Hepatocyte (in vitro differentiated cells): Measurements from ENCODE around the gene ZNF354C.

Source experiments
- EZH2 ChIP-seq: fragments of 200-600 bp; sonication (generic); IDR thresholded peaks from 2 replicates; pipeline ENCODE4 v1.6.1; 2016; ENCODE audit warnings: antibody characterized with exemption, mild to moderate bottlenecking, borderline replicate concordance
- TF ChIP-seq, protein P1 (sequence below): fragments of 200-600 bp; sonication (generic); IDR thresholded peaks from 2 replicates; pipeline ENCODE4 v1.5.1; 2016; ENCODE audit warnings: antibody characterized with exemption, mild to moderate bottlenecking; ENCODE audit not compliant: poor library complexity

DNA sequence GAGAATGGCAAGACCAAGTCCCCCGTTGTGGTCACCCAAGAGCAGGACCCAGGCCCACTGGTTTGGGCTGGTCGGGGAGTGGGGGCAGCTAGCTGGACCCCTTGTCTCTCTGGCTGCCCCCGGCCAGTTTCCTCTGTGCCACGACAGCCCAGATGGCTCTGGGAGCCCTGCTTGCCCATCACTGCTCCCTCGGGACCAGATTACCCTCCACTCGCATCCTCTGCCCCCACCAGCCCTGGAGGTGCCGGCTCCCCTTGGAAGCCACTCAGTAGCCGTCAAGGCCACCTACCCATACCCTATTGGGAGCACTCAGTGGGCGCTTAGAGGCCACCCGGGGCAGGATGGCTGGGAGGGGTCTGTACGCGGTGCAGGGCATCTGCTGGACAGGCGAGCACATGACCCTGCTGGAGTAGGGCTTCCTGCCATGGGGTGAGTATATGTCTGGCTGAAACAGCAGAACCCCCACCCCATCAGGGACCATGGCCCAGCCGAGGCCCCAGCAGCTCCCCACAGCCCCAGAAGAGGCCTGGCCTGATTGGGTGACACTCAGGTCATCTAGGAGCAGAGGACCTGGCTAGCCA lies 70.0 kb downstream of the ZNF354C start:
- TF ChIP-seq, protein P1, sequence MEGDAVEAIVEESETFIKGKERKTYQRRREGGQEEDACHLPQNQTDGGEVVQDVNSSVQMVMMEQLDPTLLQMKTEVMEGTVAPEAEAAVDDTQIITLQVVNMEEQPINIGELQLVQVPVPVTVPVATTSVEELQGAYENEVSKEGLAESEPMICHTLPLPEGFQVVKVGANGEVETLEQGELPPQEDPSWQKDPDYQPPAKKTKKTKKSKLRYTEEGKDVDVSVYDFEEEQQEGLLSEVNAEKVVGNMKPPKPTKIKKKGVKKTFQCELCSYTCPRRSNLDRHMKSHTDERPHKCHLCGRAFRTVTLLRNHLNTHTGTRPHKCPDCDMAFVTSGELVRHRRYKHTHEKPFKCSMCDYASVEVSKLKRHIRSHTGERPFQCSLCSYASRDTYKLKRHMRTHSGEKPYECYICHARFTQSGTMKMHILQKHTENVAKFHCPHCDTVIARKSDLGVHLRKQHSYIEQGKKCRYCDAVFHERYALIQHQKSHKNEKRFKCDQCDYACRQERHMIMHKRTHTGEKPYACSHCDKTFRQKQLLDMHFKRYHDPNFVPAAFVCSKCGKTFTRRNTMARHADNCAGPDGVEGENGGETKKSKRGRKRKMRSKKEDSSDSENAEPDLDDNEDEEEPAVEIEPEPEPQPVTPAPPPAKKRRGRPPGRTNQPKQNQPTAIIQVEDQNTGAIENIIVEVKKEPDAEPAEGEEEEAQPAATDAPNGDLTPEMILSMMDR = no peak
- no peak for TF ChIP-seq EZH2
